HS-5 (cell line): ENCODE measurements around the gene PTPRO.
A peak's percentile ranks its signal among the peaks of the same experiment; 100 is the strongest.

Experiments
- DNase-seq: peaks from one replicate; pipeline ENCODE4 v3.0.0-alpha.2; 2012; ENCODE audit warnings: low read depth

PTPRO gene

GRCh38 chr12:15446807-15447206 lies 124.5 kb downstream of the PTPRO start:
- DNase-seq: no peak

GRCh38 chr12:15453613-15454012 lies 131.3 kb downstream of the PTPRO start:
- DNase-seq: no peak

GRCh38 chr12:15458008-15458407 lies 135.7 kb downstream of the PTPRO start:
- no peak for DNase-seq

DNA sequence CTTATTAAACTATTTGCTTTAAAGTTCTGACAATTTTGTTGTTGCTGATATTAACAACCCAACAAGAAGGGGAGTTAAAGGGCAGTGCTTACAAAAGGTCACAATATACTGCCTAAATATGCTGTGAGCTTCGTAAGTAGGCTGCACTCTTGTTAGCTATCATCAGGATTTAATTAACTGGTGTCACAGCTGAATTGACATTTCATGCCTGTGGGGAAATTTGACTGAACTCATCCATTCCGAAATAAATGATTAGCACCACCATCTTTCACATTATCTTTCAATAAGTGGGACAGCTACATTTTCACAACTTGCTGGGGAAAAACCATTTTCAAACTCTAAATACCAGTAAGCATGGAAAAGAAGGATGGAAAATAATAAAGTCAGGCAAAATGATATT lies 146.6 kb downstream of the PTPRO start:
- no peak for DNase-seq

- no peak for DNase-seq
Observed at GRCh38 chr12:15469356-15469755, 147.0 kb downstream of the PTPRO start.

DNA sequence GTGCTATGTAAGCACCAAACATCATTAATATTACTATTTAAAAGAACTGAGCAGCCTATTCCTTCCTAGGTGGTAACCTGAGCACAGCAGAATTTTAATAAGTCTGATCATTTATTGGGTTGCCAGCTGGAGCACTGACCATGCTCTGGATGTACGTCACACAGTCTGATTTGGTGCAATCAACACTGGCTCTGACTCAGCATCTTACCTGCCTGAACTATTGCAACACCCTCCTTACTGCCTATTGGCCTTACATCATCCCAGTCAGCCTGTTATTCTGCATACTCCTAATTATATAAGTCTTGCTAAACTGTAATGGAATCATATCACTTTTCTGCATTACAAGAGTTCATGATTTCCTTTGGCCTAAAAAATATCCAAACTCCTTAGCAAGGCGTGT lies 149.7 kb downstream of the PTPRO start:
- no peak for DNase-seq

GRCh38 chr12:15474766-15475165 lies 152.5 kb downstream of the PTPRO start:
- DNase-seq: no peak

GRCh38 chr12:15477761-15478160 lies 155.5 kb downstream of the PTPRO start:
- DNase-seq: no peak

GRCh38 chr12:15481846-15482245 lies 159.5 kb downstream of the PTPRO start:
- no peak for DNase-seq

GRCh38 chr12:15485466-15485865 lies 163.2 kb downstream of the PTPRO start:
- DNase-seq: no peak

DNA sequence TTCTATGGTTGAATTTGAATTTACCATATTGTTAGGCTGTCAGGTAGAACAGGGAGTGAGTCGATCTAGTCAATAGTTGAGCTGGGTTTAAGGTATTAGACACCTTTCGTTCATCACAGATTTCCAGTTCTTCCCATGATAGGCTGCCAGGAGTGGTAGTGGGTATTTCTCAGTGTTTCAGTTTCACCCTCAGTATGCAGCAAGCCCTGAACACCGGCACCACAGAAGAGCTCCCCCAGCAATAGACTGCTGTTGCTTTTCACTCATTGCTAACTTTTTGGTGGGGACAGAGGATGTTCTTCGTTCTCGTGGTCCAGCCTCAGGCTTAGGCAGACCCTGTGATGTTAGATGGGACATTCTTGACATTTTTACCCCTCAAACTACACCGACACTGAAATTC lies 164.6 kb downstream of the PTPRO start:
- DNase-seq: no peak

- DNase-seq: no peak
Observed at GRCh38 chr12:15488481-15488880, 166.2 kb downstream of the PTPRO start.

DNA sequence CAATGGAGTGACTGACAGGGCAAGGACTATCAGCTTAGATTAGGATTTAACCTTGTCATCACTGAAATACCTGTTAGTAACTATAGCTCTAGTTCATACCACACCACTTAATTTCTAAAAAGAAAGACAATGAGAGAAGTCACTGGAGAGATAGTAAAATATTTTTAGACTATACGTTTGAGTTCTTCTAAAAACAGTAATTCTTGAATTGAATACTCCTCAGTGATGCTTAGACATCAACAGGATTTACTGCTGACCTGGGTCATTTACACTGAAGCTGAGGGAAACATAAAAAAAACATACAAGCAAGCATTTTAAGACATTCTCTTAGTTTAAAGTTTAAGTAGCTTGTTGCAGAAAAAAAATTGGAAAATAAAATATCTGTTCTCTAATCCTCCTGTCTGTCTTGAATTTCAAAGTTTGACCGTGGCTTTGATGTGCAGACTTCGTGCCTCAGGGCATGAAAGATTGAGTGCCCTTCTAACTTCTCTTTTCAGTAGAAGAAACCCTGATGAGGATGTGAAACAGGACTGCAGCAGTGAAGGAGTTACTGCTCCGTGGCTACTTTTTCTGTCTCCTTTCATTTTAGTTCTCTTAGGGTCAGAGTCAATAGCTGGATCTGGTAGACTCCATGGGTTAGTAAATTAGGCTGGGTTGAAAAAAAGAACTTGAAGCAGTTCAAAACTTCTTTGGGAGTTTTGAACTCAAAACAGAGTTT lies 172.2 kb downstream of the PTPRO start:
- no peak for DNase-seq

DNA sequence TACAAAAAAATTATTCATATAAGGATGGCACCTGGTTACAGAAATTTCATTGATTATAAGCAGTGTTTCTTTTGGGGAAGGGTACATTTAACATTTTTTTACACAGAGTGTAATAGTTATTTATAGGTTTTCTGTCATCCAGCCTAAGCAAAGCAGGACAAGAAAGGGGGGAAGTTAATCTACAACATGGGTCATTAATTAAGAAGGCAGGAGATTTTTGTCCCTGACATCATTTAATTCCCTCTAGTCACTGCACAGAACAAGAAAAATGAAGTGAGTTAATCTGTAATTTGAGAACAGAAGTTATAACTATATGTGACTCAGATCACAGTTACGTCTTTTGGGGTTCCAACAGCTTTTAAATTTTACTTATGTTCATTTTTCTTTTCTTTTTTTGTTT lies 173.4 kb downstream of the PTPRO start:
- DNase-seq: no peak

DNA sequence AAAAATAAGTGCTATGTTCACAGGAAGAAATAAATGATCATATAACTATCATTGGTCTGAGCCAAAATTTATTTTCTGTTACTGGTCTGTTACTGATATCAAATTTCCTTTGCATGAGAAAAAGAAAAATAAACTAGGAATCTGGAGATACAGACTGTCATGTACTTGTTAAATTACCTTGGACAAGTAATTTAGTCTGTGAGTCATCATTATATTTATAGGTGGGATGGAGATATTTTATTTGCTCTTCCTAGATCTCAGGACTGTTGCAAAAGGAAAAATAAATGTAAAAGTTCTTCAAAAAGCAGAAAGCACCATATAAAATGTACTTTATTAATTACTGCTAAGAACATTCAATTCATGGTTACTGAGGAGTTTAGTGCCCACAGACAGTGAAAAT lies 174.4 kb downstream of the PTPRO start:
- DNase-seq: no peak

- no peak for DNase-seq
Observed at GRCh38 chr12:15497671-15498292, 175.5 kb downstream of the PTPRO start.

DNA sequence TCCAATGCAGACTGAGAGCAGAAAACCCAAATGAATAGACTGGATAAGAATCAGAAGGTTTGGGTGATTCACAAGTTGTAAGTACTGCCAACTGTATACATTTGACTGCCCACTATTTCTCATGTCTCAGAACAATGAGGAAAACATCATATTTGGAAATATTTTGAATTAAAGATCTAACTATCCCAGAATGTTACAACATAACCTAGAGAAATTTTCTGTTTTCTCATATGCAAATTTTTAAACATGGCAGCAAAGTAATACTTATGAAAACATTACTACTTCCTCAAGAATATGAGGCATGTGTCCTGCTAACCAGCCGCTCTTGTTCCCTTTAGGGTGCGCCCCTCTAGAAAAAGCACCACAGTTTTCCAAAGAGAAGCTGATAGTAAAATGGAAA lies 179.9 kb downstream of the PTPRO start:
- DNase-seq: no peak

- no peak for DNase-seq
Observed at GRCh38 chr12:15505616-15506015, 183.3 kb downstream of the PTPRO start.

DNA sequence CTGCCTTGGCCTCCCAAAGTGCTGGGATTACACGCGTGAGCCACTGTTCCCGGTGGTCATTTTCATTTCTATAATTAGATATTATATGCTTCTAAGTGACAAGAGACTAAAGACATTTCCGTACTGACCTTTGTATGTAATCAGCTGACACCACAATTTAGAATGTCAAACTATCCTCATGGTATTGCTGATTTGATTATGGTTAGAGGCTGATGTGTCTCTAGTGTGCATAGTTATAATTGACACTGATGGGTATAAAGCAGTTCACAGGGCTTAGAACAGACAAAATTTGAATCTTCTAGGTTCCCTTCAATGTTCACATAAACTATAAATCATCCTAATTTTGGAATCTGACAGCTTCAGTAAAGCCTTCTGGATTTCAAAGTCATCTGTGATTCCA lies 192.7 kb downstream of the PTPRO start:
- no peak for DNase-seq

- DNase-seq: no peak
Observed at GRCh38 chr12:15520083-15520482, 197.8 kb downstream of the PTPRO start.

GRCh38 chr12:15520844-15521243 lies 198.5 kb downstream of the PTPRO start:
- no peak for DNase-seq

DNA sequence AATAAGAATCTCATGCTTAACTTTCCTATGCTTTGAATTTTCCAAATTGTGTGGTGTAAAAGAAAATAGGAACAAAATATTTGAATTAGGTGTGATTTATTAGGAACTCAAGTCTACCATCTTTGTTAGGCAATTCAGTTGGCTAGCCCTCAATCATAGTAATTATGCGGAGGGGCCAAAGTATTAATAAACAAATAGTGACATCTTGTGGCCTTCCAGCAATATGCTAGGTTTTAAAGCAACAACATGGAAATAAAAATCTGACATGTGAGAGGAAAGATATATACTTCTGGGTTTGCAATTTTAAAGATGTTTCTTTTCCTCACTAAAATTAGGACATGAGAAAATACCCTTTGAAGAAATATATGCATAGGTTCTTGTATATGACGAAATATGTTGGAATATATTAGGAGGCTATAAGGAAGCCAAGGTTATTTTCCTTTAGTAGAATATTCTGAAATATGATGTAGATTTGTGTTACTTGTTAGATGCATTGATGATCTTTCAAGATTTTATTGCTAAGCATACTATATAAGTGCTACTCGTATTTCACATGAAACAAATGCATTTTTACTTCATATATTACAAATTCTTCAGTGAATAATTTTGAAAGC lies 200.4 kb downstream of the PTPRO start:
- peak; percentile 31 for DNase-seq

DNA sequence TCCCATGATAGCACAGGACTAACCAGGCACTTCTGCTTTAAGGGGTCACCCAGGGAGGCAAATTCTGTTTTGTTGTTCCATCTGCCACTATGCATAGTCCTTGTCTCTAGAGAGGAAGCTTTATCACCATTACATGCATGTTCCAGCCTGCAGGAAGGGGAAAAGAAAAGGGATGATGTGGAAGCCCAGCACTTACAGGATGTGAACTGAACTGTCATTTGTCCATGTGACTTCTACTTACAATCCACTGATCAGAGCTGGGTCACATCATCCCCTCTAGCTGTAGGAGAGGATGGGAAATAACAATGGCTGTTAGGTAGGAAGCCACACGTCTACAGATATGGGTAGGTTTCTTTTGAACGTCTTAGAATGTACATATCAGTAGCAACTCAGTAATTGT lies 203.1 kb downstream of the PTPRO start:
- no peak for DNase-seq

- no peak for DNase-seq
Observed at GRCh38 chr12:15526033-15526432, 203.7 kb downstream of the PTPRO start.
